GM21723 (cell line): ENCODE results near the gene PREP.

Source experiments
- ATAC-seq: cut with Tn5 transposase; IDR thresholded peaks from one replicate; pipeline ENCODE4 v1.9.1; 2021; ENCODE audit warnings: mild to moderate bottlenecking, moderate library complexity; ENCODE audit not compliant: unreplicated experiment

Gene PREP

DNA sequence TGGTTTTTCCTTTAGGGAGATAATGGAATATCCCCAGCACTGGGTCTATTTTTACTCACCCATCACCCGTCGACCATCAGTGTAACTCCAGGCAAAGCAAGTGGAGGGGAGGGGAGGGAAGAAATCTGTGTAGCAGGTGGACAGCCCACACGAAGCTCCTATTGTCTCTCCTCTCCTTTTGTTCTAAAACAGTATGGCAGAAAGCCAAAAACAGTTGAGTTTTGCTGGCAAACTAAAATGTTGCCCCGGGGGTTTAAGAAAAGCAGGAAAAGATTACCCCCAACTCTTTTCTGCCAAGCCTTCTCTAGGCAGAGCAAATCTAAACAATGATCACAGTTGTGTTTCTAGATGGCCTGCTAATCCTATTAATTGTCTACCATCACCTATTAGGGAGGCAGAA, 89.7 kb downstream of the PREP start:
- no peak for ATAC-seq

DNA sequence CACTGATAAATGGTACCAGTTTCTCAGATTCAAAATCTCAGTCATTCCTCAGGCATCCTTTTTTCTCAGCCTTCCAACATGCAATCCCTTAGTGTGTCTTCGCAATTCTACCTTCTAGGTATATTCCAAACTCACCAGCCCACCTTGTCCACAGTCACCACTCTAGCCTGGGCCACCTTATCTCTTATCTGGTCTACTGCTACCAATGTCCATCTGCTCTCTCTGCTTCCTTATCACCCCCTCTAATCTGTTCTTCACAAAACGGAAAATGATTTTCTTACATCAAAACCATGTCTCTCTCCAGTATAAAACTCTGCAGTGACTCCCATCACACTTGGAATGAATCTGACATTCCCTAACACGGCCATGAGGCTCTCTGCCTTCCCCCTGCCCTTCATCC, 91.9 kb downstream of the PREP start:
- ATAC-seq, result no peak

DNA sequence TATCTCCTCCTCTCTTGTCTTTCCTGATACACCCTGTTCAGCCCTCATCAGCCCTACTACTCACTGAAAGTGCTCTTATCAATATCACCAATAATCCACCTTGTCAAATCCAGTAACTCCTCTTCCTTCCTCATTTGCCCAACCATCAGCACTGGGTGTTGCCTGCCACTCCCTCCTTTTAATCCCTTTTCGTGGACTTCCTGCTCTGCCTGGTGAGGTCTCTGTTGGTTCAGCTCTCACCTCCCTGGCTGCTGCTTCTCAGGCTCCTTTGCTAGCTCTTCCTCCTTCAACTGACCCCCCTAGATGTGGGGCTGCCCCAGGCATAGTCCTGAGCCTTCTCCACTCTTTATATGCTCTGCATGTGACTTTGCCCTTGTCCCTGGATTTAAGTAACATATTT, 92.5 kb downstream of the PREP start:
- no peak for ATAC-seq

DNA sequence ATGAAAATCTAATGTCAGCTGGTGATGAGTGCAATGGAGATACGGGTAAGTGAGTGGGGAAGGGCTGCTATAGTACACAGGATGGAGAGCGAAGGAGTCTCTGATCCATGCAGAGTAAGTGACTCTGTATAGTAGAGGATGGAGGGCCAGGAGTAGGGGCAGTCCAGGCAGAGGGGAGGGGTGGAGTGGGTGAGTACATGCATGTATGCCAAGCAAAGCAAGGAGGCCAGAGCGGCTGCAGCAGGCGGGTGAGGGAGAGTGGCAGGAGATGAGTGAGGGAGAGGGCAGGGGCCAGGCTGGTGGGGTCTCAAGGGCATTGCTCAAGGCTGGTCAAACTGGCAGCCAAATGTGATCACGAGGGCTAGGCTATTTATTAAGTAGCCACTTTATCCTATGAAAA, 94.0 kb downstream of the PREP start:
- no peak for ATAC-seq

DNA sequence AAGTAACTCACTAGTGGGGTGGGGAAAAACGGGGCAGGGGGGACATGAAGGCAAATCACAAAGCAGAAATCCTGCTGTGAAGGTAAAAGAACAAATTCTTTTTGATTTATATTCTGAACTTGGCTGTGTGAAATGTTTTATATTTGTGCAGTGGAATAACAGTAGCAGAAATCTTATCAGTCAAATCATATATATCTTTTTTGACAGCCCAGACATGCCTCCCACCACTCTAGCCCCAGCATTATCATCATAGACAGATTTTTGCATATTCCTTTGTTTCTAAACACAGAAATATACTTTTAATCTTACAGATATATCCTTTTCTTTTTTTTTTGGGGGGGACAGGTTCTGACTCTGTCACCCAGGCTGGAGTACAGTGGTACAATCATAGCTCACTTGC, 97.4 kb downstream of the PREP start:
- no peak for ATAC-seq

DNA sequence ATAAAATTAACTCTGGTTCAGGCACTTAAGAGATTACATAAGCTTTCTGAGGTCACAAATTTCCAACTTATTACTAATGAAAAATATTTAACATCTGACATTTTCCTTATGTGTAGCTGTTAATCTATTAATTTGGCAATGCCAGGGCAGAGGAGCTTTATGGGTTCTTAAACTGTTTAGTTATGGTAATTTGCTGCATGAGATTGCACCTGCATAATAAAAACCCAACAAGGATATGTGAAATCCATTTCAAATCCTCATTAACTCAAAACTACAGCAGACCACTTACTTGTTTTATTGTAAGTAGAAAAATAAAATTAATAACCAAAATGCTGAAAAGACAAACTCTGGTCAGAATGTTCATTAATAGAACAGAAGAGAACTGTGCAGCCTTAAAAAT, 98.1 kb downstream of the PREP start:
- ATAC-seq, result no peak

DNA sequence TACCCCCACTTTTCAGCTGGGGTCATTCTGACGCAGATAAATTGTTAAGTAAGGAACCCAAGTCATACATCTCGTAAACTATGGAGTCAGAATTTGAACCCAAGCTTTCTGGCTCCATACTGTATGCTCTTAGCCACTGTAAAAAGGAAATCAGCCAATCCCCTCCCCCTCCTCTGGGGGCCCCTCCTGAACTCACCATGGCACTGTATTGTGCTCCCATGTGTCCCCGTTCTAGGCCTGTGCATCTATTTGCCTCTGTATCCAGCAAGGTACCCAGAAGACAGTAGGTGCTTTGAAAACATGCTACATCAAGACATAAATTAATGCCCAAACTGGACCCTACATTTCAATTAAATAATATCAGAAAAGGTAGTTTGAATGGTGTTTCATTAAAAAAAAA, 98.5 kb downstream of the PREP start:
- ATAC-seq, result no peak

DNA sequence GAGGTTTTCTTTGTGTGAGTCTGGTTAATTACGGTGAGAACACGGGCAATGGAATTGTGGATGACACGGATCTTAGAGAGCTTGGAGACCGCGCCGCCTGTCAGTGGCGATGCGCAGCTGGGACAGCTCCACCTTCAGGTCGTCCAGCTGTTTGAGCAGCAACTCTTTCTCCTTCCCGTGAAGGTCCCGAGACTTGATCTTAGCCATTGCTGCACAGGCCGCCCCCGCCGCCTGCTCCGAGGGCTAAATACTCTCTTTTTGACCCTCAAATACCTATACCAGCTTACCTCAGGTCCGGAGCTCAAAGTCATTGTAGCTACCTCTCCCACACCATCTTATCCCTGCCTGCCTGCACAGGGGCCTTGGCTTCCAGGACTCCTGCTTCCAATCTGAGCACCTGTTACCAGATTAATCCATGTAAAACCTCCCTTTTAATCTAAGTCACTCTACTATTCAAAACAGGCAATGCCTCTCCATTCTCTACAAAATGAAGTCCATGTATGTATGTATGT, 100.2 kb downstream of the PREP start:
- no peak for ATAC-seq

DNA sequence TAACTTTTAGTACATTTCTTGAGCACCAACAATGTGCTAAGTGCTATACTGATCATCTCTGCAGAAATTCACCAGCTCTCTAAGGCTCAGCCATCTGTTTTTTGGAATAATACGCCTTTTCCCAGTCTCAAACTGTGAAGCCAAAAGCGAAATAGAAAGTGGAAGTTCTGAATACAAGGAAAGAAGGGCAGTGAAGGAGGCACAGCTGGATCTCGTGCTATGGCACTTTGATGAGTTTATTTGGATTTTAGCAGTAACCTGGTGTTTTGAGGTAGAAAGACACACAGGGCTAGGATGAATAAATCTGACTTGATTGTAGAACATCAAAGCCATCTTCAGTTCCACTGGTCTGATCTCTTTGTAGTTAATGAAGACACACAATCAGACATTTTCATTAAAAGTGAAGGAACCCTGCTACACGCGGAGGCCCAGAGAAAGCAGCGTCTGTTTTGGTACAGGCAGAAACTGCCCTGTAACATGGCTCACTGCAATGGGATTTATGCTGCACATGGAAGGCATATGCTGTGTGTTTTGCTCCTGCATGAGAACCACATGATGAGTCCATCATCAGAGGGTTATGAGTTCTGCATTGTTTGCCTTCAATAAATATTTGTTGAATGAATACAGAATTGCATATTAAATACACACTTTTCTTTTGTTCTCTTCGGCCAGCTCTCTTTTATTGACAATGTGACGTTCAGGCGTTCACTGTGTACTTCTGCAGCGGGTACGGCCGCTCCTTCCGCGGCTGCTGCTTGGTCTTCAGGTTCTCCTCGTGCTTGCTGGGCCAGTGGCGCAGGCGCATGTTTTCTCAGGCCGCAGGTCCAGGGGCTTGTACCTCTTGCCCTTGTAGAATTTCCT, 100.9 kb downstream of the PREP start:
- ATAC-seq, result no peak

DNA sequence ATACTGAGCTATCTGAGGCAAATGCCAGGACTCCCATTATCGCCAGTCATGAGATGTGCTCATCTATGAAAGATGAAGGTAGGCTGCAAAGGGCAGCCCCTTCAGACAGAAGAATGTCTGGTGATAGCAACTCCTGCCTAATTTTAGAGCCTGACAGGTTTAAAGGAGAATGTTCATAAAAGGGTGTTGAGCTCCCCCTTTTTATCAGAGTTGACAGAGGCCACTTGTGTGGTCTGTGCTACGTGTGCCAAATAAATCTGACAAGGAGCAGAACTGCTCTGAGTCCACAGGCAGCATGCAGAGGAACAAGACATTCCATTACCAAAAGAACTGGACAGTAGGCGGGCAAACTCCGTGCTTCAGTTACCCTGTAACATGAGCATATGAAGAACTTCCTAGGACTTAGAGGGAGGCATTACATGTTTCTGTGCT, 101.8 kb downstream of the PREP start:
- no peak for ATAC-seq

DNA sequence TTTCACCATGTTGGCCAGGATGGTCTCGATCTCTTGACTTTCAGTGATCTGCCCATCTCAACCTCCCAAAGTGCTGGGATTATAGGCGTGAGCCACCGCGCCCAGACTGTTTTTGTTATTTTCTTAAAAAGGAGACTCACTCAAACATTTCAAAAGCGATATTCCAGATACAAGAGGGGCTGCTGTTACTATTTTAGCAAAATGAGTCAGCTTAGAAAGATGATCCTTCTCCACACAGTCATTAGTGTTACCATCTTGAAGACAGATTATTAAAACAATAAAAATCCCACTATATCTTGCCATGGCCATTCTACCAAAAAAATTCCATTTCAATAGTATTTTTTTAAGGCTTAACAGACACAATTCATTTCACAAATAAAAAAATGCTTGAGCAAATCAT, 102.8 kb downstream of the PREP start:
- no peak for ATAC-seq

DNA sequence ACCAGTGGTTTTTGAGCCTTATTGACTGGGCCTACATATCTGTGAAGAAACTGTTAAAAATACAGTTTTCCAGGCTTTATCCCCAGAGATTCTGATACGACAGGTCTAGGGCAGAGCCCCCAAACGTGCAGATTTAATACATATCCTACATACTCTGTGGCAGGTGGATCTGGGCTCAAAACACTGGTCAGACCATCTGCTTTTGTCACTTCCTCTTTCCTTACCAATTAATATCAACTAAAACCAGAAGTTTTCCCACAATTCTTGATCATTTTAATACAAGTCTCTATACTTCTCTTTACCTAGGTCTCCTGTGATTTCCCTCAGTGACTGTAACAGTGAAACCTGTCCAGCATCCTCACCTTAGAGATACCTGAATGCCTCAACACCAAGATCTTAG, 108.8 kb downstream of the PREP start:
- no peak for ATAC-seq

DNA sequence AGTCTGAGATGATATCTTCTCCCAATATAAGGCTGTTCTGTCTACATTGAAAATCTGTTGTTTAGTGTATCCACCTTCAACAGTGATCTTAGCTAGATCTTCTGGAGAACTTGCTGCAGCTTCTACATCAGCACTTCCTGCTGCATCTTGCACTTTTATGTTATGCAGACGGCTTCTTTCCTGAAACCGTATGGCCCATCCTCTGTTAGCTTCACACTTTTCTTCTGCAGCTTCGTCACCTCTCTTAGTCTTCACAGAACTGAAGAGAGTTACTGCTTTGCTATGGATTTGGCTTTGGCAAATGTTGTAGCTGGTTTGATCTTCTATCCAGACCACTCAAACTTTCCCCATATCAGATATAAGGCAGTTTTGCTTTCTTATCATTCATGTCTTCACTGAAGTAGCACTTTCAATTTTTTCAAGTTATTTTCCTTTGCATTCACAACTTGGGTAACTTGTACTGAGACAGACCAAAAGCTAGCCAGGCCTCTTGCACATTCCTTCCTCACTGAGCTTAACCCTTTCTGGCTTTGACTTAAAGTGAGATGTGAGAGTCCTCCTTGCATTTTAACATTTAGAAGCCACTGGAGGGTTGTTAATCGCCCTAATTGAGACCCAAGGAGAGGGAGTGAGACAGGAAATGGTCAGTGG, 110.1 kb downstream of the PREP start:
- ATAC-seq, result no peak

DNA sequence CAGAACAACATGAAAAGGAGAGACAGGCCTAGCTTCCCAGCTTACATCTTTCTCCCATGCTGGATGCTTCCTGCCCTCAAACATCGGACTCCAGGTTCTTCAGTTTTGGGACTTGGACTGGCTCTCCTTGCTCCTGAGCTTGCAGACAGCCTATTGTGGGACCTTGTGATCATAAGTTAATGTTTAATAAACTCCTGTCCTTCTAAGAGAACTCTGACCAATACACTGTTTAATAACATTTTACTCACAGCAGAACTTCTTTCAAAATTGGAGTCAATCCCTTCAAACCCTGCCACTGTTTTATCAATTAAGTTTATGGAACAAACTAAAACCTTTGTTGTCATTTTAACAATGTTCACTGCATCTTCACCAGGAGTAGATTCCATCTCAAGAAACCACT, 111.4 kb downstream of the PREP start:
- ATAC-seq, result no peak

DNA sequence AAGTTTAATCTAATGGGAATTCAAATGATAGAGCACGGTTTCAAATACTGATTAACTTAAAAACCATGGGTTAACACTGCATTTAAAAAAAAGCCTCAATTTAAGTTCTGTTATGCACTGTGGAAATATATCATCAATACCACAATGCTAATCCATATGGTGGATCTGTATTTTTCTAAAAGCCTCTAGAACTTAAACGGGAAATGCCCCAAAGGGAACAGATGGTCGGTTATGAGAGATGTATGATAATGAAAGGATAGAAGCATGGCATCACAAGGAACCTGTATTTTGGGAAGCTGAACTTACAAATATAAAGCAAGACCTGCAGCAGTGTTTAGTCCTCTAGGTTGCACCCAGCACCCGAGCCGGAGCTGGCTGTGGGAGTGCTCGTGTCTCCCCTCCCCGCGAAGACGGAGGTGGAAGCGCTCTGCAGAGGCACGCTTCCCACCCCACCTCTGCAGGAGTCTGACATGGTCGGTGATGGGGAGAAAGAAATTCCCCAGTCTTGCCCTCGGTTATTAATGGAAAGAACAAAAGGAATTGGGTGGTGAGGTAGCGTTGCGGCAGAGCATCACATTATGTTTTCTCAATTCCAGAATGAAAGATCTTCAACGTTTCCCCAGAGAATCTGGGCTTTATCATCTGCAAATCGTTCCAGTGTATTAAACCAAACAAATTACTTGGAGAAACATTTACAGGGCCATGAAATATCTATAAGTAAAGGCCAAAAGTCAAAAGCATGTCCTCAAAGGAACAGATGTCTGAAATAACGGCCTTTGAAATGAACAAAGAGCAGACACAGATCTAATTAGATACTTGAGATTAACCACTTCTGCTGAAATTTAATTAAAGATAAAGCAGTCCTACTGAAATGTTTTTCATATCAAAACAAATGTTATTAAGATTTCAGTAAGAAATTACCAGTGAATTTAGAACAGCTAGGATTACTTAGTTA, 120.0 kb downstream of the PREP start:
- ATAC-seq, result no peak

DNA sequence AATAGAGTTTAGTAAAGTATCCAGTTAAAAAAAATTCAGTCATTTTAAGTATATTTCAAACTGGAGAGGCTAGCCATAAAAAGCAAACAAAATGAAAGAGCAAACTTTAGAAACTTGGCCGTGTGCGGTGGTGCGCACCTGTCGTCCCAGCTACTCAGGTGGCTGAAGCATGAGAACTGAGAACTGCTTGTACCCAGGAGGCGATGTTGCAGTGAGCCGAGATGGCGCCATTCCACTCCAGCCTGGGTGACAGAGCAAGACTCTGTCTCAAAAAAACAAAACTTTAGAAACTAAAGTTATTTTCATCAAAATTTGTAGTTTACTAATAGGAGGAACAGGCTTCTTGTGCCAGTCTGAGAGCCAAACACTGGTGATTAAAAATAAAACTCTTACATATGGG, 122.8 kb downstream of the PREP start:
- no peak for ATAC-seq

DNA sequence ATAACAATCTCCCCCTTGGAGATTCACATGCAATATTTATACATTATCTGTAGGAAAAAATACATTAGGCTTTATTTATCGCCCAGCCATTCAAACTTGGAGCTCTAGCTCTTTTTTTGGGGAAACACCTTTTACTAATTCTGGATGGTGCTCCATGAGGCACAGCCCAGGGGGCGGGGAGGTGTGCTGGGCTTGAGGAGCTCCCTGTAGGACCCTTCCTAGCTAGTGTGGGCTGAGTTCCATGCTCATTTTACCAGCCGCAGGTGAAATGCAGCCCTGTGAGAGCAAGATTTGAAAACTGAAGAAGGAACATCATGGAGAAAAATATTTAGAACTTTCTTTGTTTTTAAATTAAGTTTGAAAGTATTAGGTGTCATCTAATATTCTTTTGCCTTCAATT, 123.4 kb downstream of the PREP start:
- no peak for ATAC-seq

DNA sequence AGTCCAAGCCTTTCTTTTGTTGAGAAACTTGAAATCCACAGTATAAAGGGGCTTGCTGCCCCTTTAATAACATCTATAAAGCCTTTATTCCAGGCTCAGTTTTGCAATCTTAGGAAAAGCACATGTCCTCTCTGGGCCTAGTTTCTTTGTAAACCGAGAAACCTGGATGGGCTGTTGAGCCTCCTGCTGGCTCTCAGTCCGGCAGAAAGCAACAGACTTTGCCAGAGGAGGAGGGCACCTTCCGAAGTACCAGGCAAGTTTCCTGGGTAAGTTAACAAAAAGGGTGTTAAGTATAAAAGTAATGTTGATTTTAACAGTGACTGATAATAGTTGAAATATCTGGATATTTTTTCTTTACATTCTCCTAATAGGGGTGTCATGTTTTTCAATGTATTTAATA, 124.1 kb downstream of the PREP start:
- ATAC-seq, result no peak

DNA sequence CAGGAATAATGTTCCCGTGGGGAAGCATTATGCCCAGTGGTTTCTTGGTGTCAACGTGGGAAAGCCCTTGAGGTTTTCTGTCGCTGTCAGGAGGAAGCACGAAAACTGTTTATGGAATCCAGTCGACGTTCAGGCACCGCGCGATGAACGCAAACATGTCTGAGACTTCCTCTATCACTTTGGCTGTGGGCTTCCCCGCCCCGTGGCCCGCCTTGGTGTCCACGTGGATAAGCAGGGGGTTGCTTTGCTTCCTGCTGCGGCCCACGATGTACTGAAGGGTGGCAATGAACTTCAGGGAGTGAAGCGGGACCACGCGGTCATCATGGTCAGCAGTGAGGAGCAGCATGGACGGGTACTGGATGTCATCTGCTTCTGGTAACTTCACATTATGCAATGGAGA, 124.8 kb downstream of the PREP start:
- ATAC-seq, result no peak

DNA sequence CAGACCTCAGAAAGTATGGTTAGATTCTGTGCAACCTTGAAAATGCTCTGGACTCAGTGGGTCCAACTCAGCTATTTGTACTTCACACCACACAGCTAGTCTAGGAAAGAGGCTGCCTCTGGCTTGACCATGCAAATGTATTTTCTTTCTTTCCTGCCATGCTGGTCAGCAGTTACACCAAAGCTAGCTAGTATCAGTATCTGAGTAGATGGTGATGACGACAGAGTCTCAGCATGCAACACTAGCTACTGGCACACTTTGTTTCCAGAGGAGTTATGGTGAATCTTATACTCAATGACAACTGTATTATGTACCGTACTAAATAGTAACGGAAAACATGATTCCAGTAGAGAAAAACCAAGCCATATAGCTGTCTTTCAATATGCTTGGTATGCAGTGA, 126.5 kb downstream of the PREP start:
- no peak for ATAC-seq

DNA sequence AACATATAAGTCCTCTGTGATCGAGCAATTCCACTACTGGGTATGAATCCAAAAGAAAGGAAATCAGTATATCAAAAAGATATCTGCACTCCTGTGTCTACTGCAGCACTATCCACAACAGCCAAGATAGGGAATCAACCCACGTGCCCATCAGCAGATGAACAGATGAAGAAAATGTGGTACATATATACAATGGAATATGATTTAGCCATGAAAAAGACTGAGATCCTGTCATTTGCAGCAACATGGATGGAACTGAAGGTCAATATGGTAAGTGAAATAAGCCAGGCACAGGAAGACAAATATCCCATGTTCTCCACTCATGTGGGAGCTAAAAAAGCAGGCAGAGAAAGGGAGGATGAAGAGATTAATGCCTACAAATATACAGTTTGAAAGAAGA, 127.3 kb downstream of the PREP start:
- ATAC-seq, result no peak
